Measurements from ENCODE around the gene ODF4.
A peak's percentile ranks its signal among the peaks of the same experiment; 100 is the strongest.

Gene ODF4

DNA sequence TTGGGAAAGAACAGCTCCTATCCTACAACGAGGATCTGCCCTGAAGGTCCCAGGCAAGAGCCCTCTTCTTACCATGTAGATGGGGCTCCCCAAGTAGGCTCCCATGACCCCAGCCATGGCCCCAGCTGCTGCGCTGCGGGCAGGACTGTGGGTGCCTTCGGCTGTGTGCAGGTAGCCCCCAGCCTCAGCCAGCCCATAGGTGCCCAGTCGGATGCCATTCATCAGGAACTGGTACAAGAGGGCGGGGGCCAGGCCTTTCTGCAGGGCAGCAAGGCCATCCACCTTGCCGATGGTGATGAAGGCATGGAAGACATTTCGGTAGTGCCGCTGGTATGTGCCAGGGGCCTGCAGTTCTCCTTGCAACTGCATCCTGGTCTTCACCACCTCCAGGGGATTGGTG lies 45.3 kb upstream of the ODF4 start:
- TF ChIP-seq ZNF70 (CRISPR knock-in tag; IDR thresholded peaks at IDR 0.05): no peak
- no peak for TF ChIP-seq BACH2 (CRISPR knock-in tag; IDR thresholded peaks at IDR 0.05; ENCODE audit: borderline replicate concordance)
- no peak for ATAC-seq

DNA sequence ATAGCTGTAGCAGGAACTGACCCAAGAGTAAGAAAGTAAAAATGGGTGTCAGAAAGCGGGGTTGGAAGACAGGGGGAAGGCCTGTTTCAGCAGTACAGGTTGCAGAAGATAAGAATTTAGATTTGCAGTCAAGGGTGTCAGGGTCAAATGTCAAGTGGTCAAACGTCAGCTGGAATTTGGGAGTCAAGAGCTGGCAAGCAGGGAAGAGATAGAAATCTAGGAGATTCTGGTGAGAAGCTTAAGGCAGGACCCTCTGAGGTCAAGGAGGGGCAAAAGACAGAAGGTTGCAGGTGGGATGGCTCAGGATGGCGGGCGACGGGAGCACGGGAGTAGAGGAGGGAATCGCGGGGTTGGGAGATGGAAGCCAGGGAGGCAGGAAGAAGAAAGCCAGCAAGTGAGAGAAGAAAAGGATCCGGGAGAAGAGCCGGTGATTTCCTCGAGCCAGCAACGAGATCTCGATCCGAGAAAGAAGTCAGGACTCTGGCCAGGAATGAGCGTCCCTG lies 44.8 kb upstream of the ODF4 start:
- peak; percentile 30 for ATAC-seq
- TF ChIP-seq ARNTL (CRISPR knock-in tag; IDR thresholded peaks at IDR 0.05; ENCODE audit: borderline replicate concordance, low read depth): no peak
- TF ChIP-seq OSR1 (CRISPR knock-in tag; IDR thresholded peaks at IDR 0.05): no peak
- TF ChIP-seq ZNF8 (CRISPR knock-in tag; IDR thresholded peaks at IDR 0.05): no peak
- TF ChIP-seq ZFP30 (CRISPR knock-in tag; IDR thresholded peaks at IDR 0.05): no peak
- TF ChIP-seq, protein P1, sequence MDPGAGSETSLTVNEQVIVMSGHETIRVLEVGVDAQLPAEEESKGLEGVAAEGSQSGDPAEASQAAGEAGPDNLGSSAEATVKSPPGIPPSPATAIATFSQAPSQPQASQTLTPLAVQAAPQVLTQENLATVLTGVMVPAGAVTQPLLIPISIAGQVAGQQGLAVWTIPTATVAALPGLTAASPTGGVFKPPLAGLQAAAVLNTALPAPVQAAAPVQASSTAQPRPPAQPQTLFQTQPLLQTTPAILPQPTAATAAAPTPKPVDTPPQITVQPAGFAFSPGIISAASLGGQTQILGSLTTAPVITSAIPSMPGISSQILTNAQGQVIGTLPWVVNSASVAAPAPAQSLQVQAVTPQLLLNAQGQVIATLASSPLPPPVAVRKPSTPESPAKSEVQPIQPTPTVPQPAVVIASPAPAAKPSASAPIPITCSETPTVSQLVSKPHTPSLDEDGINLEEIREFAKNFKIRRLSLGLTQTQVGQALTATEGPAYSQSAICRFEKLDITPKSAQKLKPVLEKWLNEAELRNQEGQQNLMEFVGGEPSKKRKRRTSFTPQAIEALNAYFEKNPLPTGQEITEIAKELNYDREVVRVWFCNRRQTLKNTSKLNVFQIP (CRISPR knock-in tag; IDR thresholded peaks at IDR 0.05; ENCODE audit: borderline replicate concordance, low read depth): no peak
- TF ChIP-seq ZNF565 (CRISPR knock-in tag; conservative IDR thresholded peaks at IDR 0.05; ENCODE audit: low read depth): no peak
- no peak for TF ChIP-seq BACH2 (CRISPR knock-in tag; IDR thresholded peaks at IDR 0.05; ENCODE audit: borderline replicate concordance)
- TF ChIP-seq TOX (CRISPR knock-in tag; IDR thresholded peaks at IDR 0.05; ENCODE audit: borderline replicate concordance): no peak
- no peak for TF ChIP-seq RARB (CRISPR knock-in tag; IDR thresholded peaks at IDR 0.05)
- TF ChIP-seq PPARA (CRISPR knock-in tag; IDR thresholded peaks at IDR 0.05; ENCODE audit: borderline replicate concordance): no peak
- no peak for TF ChIP-seq ZNF70 (CRISPR knock-in tag; IDR thresholded peaks at IDR 0.05)
- TF ChIP-seq TCF4 (CRISPR knock-in tag; IDR thresholded peaks at IDR 0.05; ENCODE audit: borderline replicate concordance): no peak

DNA sequence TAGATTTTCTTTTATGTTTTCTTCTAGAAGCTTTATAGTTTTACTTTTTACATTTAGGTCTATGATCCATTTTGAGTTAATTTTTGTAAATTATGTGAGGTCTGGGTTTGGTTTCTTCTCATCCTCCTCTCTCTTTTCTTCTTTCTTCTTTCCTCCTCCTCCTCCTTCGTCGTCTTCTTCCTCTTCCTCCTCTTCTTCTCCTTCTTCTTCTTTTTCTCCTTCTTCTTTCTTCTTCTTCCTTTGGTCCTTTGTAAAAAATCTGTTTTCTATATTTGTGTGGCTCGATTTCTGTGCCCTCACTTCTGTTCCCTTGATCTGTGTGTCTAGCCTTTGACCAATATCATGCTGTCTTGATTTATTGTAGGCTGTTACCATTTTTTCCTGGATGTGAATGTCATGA lies 39.4 kb upstream of the ODF4 start:
- no peak for TF ChIP-seq BACH2 (CRISPR knock-in tag; IDR thresholded peaks at IDR 0.05; ENCODE audit: borderline replicate concordance)
- no peak for TF ChIP-seq TOX (CRISPR knock-in tag; IDR thresholded peaks at IDR 0.05; ENCODE audit: borderline replicate concordance)
- no peak for TF ChIP-seq ESRRG (CRISPR knock-in tag; IDR thresholded peaks at IDR 0.05)
- ATAC-seq: peak; percentile 12; the same call in 2 of the 3 replicates

DNA sequence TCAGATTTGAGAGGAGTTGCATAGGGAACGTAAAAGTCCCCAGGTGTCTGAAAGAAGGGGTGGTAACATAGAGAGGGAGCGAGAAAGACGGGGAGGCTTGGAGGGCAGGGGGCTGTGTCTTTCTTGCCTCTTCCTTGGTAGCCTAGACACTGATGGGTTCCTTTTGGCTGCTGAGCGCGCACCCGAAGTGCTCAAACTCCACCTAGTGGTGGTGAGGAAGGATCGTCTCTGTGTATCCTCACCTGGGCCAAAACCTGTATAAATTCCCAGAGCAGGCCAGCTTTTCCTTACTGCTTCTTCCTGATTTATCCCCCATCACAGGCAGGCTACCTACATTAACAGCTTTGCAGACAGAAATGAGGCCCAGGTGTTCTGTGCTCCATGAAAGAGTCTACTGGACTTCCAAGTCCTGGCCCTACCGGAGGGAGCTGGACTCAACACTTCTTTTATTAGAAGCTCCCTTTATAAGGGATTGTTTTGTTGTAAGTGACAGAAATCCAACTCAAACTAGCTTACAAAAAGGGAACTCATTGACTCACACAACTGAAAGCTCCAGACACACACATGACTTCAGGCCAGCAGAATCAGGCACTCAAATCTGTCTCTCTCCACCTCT lies 38.9 kb upstream of the ODF4 start:
- peak; percentile 99 for ATAC-seq

DNA sequence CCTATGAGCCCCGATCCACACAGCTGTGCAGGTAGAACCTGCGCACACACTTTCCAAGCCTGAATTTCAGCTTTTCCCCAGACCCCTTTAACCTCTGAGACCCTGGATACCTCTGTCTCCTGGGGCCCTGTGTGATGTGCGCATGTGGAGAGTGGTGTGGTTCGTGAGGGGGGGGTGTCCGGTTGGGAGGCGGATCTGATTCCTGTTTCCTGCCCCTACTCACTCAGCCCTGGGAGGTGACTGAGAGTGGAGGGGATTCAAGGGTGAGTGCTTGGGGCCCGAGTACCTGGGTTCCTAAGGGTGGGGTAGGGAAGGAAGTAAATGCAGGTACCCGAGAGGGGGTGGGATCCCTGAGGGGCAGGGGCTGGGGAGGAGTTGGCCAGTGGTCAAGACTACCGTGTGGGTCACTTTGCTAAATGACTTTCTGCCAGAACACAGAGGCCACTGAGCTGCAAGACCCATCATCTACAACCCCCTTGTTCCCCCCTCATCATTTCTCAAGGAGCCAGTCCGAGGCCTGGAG lies 29.0 kb upstream of the ODF4 start:
- TF ChIP-seq OSR1 (CRISPR knock-in tag; IDR thresholded peaks at IDR 0.05): no peak
- TF ChIP-seq SNAI2 (CRISPR knock-in tag; IDR thresholded peaks at IDR 0.05): no peak
- TF ChIP-seq GLIS3 (CRISPR knock-in tag; IDR thresholded peaks at IDR 0.05): no peak
- TF ChIP-seq, protein P1 (CRISPR knock-in tag; IDR thresholded peaks at IDR 0.05; ENCODE audit: borderline replicate concordance, low read depth): no peak
- TF ChIP-seq ZFP30 (CRISPR knock-in tag; IDR thresholded peaks at IDR 0.05): no peak
- TF ChIP-seq ZC3H10 (CRISPR knock-in tag; IDR thresholded peaks at IDR 0.05): no peak
- TF ChIP-seq ZNF565 (CRISPR knock-in tag; conservative IDR thresholded peaks at IDR 0.05; ENCODE audit: low read depth): no peak
- no peak for TF ChIP-seq ARNTL (CRISPR knock-in tag; IDR thresholded peaks at IDR 0.05; ENCODE audit: borderline replicate concordance, low read depth)
- no peak for TF ChIP-seq CSDC2 (CRISPR knock-in tag; IDR thresholded peaks at IDR 0.05)

More for the DNA sequence above, 38.9 kb upstream of the ODF4 start:
- TF ChIP-seq GLIS3 (CRISPR knock-in tag; IDR thresholded peaks at IDR 0.05): no peak
- TF ChIP-seq RARB (CRISPR knock-in tag; IDR thresholded peaks at IDR 0.05): no peak
- no peak for TF ChIP-seq SNAI2 (CRISPR knock-in tag; IDR thresholded peaks at IDR 0.05)
- no peak for TF ChIP-seq TOX (CRISPR knock-in tag; IDR thresholded peaks at IDR 0.05; ENCODE audit: borderline replicate concordance)
- TF ChIP-seq ZFP30 (CRISPR knock-in tag; IDR thresholded peaks at IDR 0.05): no peak
- no peak for TF ChIP-seq CSDC2 (CRISPR knock-in tag; IDR thresholded peaks at IDR 0.05)
- no peak for TF ChIP-seq TCF4 (CRISPR knock-in tag; IDR thresholded peaks at IDR 0.05; ENCODE audit: borderline replicate concordance)
- no peak for TF ChIP-seq PPARA (CRISPR knock-in tag; IDR thresholded peaks at IDR 0.05; ENCODE audit: borderline replicate concordance)
- no peak for TF ChIP-seq ZC3H10 (CRISPR knock-in tag; IDR thresholded peaks at IDR 0.05)
- TF ChIP-seq, protein P1 (CRISPR knock-in tag; IDR thresholded peaks at IDR 0.05; ENCODE audit: borderline replicate concordance, low read depth): no peak
- TF ChIP-seq ZNF8 (CRISPR knock-in tag; IDR thresholded peaks at IDR 0.05): no peak

More for the DNA sequence above, 29.0 kb upstream of the ODF4 start:
- ATAC-seq: no peak

Data from SK-N-SH treated with all-trans-retinoic acid at 6 μM for 48 hours (cell line).